Transverse colon (tissue), 4 donors: ENCODE data around the gene BCAM.

Experiments
- EP300 ChIP-seq: sonication (generic); formaldehyde crosslinking; IDR thresholded peaks from one replicate; pipeline ENCODE4 v1.6.1; 2017; ENCODE audit warnings: antibody characterized with exemption, low read depth
- POLR2A ChIP-seq: fragments of 450-650 bp; IDR thresholded peaks from one replicate; pipeline ENCODE4 v1.6.1; 2016; ENCODE audit warnings: antibody characterized with exemption, mild to moderate bottlenecking, moderate library complexity
- POLR2AphosphoS5 ChIP-seq, 3 donors: sonication (generic); formaldehyde crosslinking; IDR thresholded peaks; one replicate each; pipeline ENCODE4 v1.6.1; 2016; ENCODE audit warnings: antibody characterized with exemption in 3 of 3
- TF ChIP-seq, protein P1 (sequence below), 5 experiments: fragments of 200-600 bp in 3 of 5; fragments of 450-650 bp in 2 of 5; sonication (generic) in 3 of 5; IDR thresholded peaks; 1 replicate in 2 of 5; 2 replicates in 3 of 5; pipeline ENCODE4 v1.5.1; 2016 to 2017; ENCODE audit warnings: antibody characterized with exemption in 5 of 5, inconsistent platforms in 3 of 5, mild to moderate bottlenecking in 2 of 5, moderate library complexity in 1 of 5

DNA sequence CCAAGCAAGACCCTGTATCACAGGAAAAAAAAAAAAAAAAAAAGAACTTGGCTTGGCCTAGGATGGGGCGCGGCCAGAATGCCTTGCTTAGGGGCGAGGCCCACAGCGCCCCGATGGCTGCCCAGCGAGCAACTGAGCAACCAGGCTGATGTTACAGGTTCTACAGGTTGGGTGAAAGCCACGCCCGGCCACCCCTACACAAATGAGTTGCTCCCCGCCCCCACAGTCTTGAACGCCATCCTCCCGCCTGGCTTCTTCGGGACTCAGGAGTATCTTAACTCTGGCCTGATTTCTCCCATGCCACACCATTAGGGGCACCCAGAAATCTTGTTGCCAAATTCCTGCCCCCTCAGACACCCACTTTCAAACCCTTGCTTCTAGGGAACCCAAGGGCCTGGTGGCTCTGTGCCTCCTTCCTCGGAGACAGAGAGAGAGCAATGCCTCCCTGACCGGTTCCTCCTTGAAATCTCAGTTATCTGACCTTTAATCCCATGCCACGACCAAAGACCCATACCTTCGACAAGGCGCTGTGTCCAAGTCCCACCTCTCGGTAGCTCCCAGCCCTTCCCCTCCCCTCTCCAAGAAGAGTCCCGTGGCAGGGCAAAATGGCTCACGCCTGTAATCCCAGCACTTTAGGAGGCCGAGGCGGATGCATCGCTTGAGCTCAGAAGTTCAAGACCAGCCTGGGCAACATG lies 32.4 kb upstream of the BCAM start:
- TF ChIP-seq POLR2A (peak; percentile 55), EP300 (no peak), POLR2AphosphoS5 (IDR thresholded peaks at IDR 0.05) (peak; percentile 12 to 85 (median 70))
- TF ChIP-seq, protein P1, sequence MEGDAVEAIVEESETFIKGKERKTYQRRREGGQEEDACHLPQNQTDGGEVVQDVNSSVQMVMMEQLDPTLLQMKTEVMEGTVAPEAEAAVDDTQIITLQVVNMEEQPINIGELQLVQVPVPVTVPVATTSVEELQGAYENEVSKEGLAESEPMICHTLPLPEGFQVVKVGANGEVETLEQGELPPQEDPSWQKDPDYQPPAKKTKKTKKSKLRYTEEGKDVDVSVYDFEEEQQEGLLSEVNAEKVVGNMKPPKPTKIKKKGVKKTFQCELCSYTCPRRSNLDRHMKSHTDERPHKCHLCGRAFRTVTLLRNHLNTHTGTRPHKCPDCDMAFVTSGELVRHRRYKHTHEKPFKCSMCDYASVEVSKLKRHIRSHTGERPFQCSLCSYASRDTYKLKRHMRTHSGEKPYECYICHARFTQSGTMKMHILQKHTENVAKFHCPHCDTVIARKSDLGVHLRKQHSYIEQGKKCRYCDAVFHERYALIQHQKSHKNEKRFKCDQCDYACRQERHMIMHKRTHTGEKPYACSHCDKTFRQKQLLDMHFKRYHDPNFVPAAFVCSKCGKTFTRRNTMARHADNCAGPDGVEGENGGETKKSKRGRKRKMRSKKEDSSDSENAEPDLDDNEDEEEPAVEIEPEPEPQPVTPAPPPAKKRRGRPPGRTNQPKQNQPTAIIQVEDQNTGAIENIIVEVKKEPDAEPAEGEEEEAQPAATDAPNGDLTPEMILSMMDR (IDR thresholded peaks at IDR 0.05), result no peak
